Mucosa of stomach (tissue), 1 donor: ENCODE results near the gene SDF2L1.
A peak's percentile ranks its signal among the peaks of the same experiment; 100 is the strongest.

Experiments used
- H3K27me3 ChIP-seq: one replicate; pipeline ENCODE4 v1.7.0; 2013; ENCODE audit warnings: mild to moderate bottlenecking, low read length; ENCODE audit not compliant: control insufficient read depth, insufficient read depth
- H3K36me3 ChIP-seq: one replicate; pipeline ENCODE4 v1.7.0; 2013; ENCODE audit warnings: low read length; ENCODE audit not compliant: control insufficient read depth, insufficient read depth
- H3K4me1 ChIP-seq: one replicate; pipeline ENCODE4 v1.7.0; 2013; ENCODE audit warnings: mild to moderate bottlenecking, low read length; ENCODE audit not compliant: control insufficient read depth, insufficient read depth
- H3K4me3 ChIP-seq: one replicate; pipeline ENCODE4 v1.7.0; 2013; ENCODE audit warnings: low read length
- H3K9ac ChIP-seq: one replicate; pipeline ENCODE4 v1.7.0; 2013; ENCODE audit warnings: mild to moderate bottlenecking, low read length, moderate library complexity
- H3K9me3 ChIP-seq: one replicate; pipeline ENCODE4 v1.7.0; 2013; ENCODE audit warnings: mild to moderate bottlenecking, low read length, moderate library complexity; ENCODE audit not compliant: control insufficient read depth
- donor health status: Pancreatic carcinoma.

The SDF2L1 gene

DNA sequence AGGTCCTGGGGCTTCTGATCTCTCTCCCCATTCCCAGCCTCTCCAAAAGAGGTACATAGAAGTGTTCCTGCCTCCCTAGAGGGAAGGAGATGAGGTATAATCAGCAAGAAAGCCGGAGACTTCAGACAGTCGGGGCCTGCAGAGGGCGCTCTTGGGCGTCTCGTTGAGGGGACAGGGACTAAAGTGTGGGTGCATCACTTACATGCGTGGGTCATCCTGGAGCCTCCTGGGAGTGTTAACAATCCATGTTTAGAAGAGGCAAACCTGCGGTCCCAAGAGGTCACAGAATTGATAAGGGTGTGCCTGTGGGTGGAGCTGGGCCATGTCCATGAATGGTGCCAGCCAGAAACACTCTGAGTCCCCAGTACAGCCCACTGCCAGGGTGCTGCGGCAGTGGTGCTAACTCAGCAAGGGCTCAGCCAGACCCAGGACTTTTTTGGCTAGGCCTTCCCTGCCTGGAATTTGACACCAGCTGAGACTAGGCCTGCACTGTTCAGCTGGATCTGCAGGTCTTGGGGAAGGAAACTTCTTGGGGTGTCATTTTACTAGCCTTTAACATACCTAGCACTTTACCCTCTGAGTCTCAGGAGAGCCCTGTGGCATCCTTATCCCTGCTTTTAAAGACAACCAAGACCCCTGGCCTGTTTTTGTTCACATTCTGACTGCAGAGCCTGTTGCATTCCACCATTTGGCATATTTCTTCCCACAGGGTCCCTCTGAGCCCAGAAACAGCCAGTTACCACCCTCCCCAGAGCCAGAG, 17.8 kb upstream of the SDF2L1 start:
- Histone ChIP-seq H3K4me3 (no peak overlapping the region), H3K9ac (no peak overlapping the region), H3K36me3 (no peaks in the 10 kb centered on the region), H3K9me3 (no peaks in the 10 kb centered on the region), H3K27me3 (no peaks in the 10 kb centered on the region), H3K4me1 (peaks cover 30% of the 10 kb centered on the region)

DNA sequence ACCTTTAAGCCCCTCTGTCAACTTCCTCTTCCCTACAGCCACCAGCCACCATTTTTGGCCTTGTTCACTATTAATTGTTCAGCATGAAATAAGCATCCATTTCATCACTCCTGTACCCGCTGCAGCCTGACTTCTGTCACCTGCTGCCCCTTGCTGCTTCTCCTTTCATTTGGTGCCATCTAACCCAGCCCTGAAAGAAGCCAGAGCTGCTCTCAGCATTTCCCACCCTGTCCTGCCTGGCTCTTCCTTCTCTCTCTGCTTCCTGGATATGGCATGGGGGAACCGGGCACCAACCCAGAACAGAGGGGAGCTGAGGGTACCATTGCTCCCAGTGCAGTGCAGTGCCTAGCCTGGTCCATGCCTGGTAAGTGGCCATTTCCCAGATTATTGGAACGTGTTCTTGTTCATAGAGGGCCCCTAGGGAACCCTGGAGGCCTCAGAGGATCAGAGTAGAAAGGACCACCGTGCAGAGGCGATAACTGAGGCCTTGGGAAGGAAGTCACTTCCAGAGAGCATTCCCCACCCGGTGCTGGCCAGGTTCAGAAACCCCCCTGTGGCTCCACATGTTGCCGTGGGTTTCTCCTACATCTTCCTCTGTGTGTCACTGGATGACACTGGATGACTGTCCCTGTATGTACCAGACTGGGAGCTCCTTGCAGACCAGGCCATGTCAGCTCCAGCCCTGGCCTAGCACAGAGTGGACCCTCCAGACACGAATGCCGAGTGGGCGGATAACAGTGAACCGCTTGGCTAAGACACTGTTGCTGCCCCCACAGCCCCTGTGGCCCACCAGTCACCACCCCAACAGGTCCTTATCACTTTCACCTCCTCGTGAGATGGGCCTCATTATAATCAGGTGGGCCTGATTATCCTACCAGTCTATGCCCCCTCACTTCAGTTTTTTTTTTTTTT, 17.0 kb upstream of the SDF2L1 start:
- Histone ChIP-seq H3K9ac (no peak overlapping the region), H3K4me3 (no peak overlapping the region), H3K36me3 (no peaks in the 10 kb centered on the region), H3K4me1 (peaks cover 23% of the 10 kb centered on the region), H3K9me3 (no peaks in the 10 kb centered on the region), H3K27me3 (no peaks in the 10 kb centered on the region)

DNA sequence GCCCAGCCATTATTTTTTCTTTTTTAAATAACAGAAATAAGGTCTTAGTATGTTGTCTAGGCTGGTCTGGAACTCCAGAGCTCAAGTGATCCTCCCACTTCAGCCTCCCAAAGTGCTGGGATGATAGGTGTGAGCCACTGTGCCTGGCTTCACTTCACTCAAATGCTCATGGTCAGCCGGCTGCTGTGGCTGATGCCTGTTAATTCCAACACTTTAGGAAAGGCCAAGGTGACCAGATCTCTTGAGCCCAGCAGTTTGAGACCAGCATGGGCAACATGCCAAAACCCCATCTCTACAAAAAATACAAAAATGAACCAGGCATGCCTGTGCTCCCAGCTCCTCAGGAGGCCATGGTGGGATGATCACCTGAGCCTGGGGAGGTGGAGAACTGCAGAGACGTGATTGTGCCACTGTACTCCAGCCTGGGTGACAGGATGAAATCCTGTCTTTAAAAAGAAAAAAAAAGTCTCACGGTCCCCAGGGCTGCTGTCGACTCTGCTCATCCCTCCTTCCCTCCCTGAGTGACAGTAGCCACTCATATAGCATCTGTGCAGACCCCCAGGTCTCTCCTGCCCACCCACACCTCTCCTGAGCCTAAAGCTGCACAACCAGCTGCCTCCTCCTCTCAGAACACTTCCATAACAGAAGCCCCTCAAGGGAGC, 15.9 kb upstream of the SDF2L1 start:
- no peak overlapping the region for H3K9ac ChIP-seq
- H3K9me3 ChIP-seq: no peaks in the 10 kb centered on the region
- H3K27me3 ChIP-seq: no peaks in the 10 kb centered on the region
- peaks cover 23% of the 10 kb centered on the region for H3K4me1 ChIP-seq
- no peak overlapping the region for H3K4me3 ChIP-seq
- no peaks in the 10 kb centered on the region for H3K36me3 ChIP-seq

DNA sequence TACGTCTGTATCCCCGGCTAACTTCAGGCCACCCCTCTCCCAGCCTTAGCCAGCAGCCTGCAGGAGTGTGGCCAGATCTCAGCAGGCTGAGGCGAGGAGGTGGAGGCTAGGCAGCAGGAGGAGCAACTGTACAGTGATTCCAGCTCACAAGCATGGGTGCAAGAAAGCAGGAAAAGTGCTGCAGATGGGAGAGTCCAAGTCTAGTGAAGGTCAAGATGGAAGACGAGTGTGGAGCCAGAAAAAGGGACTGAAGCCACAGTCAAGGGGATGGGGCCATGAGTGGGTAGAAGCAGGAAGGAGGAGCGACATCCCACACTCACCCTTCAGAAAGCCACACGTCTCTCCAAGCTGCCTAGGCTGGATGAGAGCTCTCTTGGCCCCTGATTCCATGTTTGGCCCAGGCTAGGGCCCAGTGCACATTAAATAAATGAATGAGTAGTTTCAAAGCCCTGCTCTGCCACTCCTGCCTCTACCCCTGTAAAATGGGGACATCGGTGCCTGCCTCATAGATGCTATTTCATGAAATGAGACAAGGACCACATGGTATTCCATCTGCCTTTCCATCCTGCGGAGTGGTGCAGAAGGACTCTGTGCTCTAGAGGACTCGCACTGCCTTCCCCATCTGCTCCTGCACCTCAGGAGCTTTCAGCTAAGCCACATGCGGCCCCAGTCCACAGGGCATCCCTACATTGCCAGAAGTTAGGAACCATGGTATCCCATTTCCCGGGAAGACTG, 15.2 kb upstream of the SDF2L1 start:
- Histone ChIP-seq H3K27me3 (no peaks in the 10 kb centered on the region), H3K36me3 (no peaks in the 10 kb centered on the region), H3K4me1 (peaks cover 23% of the 10 kb centered on the region), H3K4me3 (no peak overlapping the region), H3K9ac (no peak overlapping the region), H3K9me3 (no peaks in the 10 kb centered on the region)

DNA sequence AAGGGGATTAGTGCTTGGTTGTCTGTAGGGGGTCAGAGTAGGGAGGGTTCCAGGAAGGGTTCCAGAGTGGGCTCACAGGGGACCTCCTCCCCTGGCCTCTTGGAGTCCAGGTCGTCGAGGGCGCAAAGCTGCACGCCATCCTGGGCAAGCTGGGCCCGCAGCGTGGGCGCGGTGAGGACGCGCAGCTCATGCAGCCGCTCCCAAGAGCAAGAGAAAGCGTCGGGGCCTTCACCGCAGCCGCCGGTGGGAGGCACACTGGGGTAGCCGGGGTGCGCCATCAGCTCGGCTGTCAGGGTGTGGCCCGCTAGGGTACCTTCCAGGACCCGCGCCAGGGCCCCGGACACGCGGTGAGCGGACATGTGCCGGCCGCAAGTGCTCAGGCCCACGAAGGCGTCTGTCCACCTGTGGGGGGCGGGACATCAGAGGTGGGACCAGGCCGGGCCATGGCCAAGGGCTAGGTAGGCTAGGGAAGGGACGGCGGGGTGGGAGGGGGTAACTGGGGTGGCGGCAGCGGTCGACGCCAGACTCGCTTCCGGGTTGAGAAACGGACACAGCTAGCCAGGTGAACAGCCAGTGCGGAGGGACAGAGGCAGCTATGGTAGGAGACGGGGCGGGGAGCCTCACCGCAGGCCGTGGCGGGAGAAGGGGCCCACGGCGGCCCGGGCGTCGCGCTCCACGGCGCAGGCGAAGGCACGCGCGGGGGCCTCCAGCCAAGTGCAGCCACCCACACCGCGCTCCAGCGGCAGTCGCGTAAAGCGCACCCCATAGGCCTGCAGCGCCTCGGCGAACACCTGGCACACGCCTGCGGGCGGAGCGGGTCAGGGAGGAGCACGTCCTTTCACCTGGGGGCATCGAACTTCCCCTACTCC, 13.5 kb upstream of the SDF2L1 start:
- no peaks in the 10 kb centered on the region for H3K9me3 ChIP-seq
- peak overlapping the region; percentile 76 for H3K9ac ChIP-seq
- H3K36me3 ChIP-seq: no peaks in the 10 kb centered on the region
- H3K4me1 ChIP-seq: peaks cover 23% of the 10 kb centered on the region
- H3K4me3 ChIP-seq: peak overlapping the region; percentile 82
- no peaks in the 10 kb centered on the region for H3K27me3 ChIP-seq

DNA sequence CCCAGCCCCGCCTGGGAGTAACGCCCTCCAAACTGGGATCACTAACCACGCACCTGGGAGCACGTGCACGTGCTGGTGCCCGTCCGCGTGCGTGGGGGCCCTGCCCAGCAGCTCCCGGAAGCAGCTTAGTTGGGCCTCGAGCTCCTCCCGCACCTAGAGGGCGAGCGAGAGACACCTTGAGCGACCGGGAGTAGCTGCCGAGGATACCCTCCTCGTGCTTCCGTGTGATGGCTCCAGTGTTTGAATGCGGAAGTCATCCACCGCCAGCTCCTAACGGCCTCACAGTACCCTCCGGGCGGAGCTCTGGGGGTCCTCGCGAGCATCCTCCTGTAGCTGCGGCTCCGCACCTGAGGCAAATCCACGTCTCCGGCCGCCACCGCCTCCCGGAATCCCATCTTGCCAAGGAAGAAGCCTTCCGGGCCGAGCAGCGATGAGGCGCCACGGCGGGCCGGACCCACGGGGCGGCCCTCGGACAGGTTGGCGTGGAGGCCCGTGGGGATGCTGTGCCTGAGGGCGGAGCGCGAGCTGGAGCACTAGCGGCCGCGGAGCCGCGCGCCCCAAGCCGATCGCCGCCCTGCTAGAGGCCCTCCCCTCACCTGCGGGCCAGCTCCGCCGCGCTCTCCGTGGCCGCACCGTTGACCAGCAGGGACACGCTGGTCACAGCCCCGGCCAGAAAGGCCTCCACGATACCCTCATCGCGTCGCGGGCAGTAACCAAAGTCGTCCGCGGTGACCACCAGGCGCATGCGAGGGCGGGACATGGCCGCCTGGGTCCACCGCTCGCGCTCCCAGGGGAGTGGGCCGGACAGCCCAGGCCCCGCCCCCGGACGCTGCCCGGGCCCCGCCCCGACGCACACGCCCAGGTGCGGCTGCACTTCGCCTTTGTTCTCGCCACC, 12.6 kb upstream of the SDF2L1 start, which contains the start of gene YDJC:
Gene YDJC, minus strand, starts transcription at position 768 of the 895 bp plus-strand sequence. Its CDS starts 8 bp downstream, at position 760.
- Histone ChIP-seq H3K9me3 (no peaks in the 10 kb centered on the region), H3K9ac (peak within 1 kb of the TSS; percentile 76), H3K27me3 (no peaks in the 10 kb centered on the region), H3K36me3 (no peaks in the 10 kb centered on the region), H3K4me1 (peaks cover 15% of the 10 kb centered on the region), H3K4me3 (peak within 1 kb of the TSS; percentile 82)

DNA sequence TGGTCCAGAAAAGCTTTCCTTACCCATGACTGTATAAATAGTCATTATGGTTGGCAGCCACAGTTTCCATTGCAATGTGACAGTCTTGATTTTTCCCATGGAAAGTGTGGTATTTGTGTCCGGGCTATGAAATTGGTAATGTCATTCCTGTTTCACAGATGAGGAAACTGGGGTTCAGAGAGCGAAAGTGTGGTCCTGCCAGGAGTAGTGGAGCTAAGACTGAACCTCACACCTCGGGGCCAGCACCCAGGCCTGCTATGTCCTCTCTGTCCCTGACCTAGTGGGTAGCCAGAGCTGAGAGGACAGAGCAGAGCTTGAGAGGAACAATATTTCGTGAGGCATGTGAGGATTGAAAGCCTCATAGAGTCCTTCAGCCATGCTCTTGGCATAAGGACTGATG, 11.1 kb upstream of the SDF2L1 start:
- Histone ChIP-seq H3K36me3 (no peaks in the 10 kb centered on the region), H3K4me3 (no peak overlapping the region), H3K9ac (no peak overlapping the region), H3K9me3 (no peaks in the 10 kb centered on the region), H3K4me1 (peaks cover 13% of the 10 kb centered on the region), H3K27me3 (no peaks in the 10 kb centered on the region)

DNA sequence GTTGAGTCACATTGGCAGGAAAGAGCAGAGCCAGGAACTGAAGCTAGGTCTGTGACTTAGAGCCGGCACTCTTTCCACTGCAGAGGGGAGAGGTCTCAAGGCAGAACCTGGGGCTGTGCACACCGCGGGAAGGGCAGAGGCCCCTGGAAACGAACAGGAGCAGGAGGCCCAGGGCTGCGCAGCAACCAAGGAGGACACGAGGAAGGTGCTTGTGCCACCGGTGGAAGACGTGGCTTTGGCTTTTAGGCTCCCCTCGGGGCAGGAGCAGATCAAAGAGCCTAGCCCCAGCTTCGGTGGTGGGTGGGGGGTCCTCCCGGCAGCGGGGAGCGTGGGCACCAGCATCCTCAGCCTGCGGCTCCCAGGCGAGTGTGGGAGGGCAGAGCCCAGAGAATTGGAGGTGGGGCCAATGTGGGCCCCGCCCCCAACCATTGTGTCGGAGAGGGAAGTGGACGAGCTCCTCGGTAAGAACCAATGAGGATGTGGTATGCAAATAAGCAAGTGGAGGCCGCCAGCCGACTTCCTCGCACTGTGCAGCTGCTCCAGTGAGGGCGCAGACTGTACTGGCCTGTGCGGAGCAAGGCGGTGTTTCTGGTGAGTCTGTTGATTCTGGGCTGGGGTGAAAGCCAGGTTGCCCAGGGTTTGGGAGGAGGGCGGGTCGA, 9.7 kb upstream of the SDF2L1 start, which contains the start of gene CCDC116:
Gene CCDC116, plus strand, starts transcription at position 524 of the 659 bp plus-strand sequence. CDS start 422 bp downstream, outside the sequence.
- Histone ChIP-seq H3K4me1 (peaks cover 13% of the 10 kb centered on the region), H3K9ac (no peak within 1 kb of the TSS), H3K4me3 (no peak within 1 kb of the TSS), H3K36me3 (no peaks in the 10 kb centered on the region), H3K9me3 (no peaks in the 10 kb centered on the region), H3K27me3 (no peaks in the 10 kb centered on the region)

DNA sequence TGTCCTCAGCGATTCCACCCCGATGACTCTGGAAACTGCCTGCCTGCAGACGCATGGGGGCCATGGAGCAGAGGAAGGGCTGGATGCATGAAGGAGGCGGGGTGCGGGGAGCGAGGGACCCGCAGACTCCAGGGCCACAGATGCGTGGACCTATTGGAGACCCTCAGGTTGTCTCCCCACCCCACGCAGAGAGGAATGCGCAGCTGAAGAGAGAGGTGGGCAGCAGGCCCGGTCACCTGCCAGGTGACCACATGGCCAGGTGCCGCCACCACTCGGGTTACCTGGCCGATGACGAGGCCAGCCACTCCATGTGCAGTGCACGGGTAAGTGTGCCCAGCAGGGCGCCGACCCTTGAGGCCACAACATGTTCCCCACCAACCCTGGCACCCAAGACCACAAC, 9.2 kb upstream of the SDF2L1 start:
- H3K9me3 ChIP-seq: no peaks in the 10 kb centered on the region
- H3K36me3 ChIP-seq: no peaks in the 10 kb centered on the region
- H3K9ac ChIP-seq: no peak overlapping the region
- no peaks in the 10 kb centered on the region for H3K27me3 ChIP-seq
- H3K4me3 ChIP-seq: no peak overlapping the region
- peaks cover 12% of the 10 kb centered on the region for H3K4me1 ChIP-seq

DNA sequence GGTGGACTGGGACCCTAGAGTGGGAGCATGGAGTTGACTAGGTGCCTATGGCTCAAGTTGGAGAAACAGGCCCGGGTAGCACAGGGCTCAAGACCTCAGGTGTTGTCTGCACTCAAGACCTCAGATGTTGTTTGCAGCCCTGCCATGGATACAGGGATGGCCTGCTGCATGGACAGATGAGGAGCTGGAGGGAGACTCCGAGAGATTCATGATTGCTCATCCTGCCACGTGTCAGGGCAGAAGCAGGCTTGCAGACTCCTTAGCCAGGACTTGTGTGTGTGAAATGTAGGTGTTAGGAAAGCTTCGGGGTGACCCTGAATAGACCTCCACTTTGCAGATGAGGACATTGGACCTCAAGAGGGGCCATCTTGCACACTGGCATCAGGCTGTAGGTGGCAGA, 8.6 kb upstream of the SDF2L1 start:
- Histone ChIP-seq H3K36me3 (no peaks in the 10 kb centered on the region), H3K9me3 (no peaks in the 10 kb centered on the region), H3K27me3 (no peaks in the 10 kb centered on the region), H3K4me1 (peaks cover 8% of the 10 kb centered on the region), H3K4me3 (no peak overlapping the region), H3K9ac (no peak overlapping the region)
